B cell (primary cell): ENCODE results near the gene TEF. TPM values are rescaled to one million over a fixed set of nuclear protein-coding genes. Genes with fewer than 3 reads are reported as not detected.

Experiments used
- ATAC-seq: fragments of 200-7000 bp; cut with Tn5 transposase; one replicate; pipeline ENCODE4 v1.10.0; 2021; ENCODE audit warnings: low read depth, mild to moderate bottlenecking, moderate number of reproducible peaks, moderate library complexity
- CTCF ChIA-PET: fragments of 350-600 bp; sonication (Branson Sonifier 250); formaldehyde crosslinking; loops from one replicate; lab custom pipeline; 2021; ENCODE audit warnings: antibody characterized with exemption, inconsistent platforms; lab: Charles Lee
- POLR2A ChIA-PET: fragments of 350-600 bp; sonication (Branson Sonifier 250); formaldehyde crosslinking; loops from one replicate; lab custom pipeline; 2021; ENCODE audit warnings: antibody characterized with exemption; lab: Charles Lee
- DNase-seq: peaks from one replicate; pipeline ENCODE4 v3.0.0; 2013
- H2AFZ ChIP-seq: 2 replicates; pipeline ENCODE4 v1.6.1; 2012; ENCODE audit warnings: mild to moderate bottlenecking, low read depth, low read length; ENCODE audit not compliant: insufficient read depth, poor library complexity, severe bottlenecking
- H3K27ac ChIP-seq, 2 donors: 1 replicate in 1 of 2; 2 replicates in 1 of 2; pipeline ENCODE4 v1.5.1; 2012 to 2013; ENCODE audit warnings: low read length in 2 of 2, mild to moderate bottlenecking in 2 of 2, moderate library complexity in 1 of 2
- H3K27me3 ChIP-seq, 4 experiments: fragments of 200-600 bp in 1 of 4; sonication (generic) in 1 of 4; replicated peaks in 1 of 4; 1 replicate in 2 of 4; 2 replicates in 2 of 4; pipeline versions ENCODE4 v1.6.1 to v1.7.0; 2013 to 2016; ENCODE audit warnings: low read length in 3 of 4, mild to moderate bottlenecking in 2 of 4, mixed read lengths in 1 of 4, moderate library complexity in 1 of 4; ENCODE audit not compliant: insufficient read depth in 4 of 4, control insufficient read depth in 3 of 4; ENCODE audit errors: control extremely low read depth in 1 of 4
- H3K36me3 ChIP-seq, 2 experiments: replicated peaks in 1 of 2; 1 replicate in 1 of 2; 2 replicates in 1 of 2; pipeline versions ENCODE4 v1.6.1 to v1.7.1; 2013; ENCODE audit warnings: low read length in 1 of 2; ENCODE audit not compliant: insufficient read depth in 2 of 2, control insufficient read depth in 1 of 2; ENCODE audit errors: control extremely low read depth in 1 of 2, extremely low read depth in 1 of 2
- H3K4me1 ChIP-seq, 2 donors: fragments of 200-600 bp in 1 of 2; sonication (generic) in 1 of 2; 1 replicate in 1 of 2; 2 replicates in 1 of 2; pipeline versions ENCODE4 v1.5.1 to v1.6.1; 2013 to 2017; ENCODE audit warnings: low read length in 2 of 2; ENCODE audit not compliant: control insufficient read depth in 2 of 2, insufficient read depth in 2 of 2
- H3K4me2 ChIP-seq: replicated peaks from 2 replicates; pipeline ENCODE3; 2012; ENCODE audit warnings: mild to moderate bottlenecking, low read depth, low read length; ENCODE audit not compliant: poor library complexity, severe bottlenecking
- H3K4me3 ChIP-seq, 5 experiments: fragments of 200-600 bp in 1 of 5; sonication (generic) in 1 of 5; 1 replicate in 3 of 5; 2 replicates in 2 of 5; pipeline versions ENCODE4 v1.5.1 to v1.7.0; 2011 to 2016; ENCODE audit warnings: low read length in 4 of 5, mild to moderate bottlenecking in 4 of 5, low read depth in 2 of 5, control low read depth in 1 of 5, moderate library complexity in 1 of 5; ENCODE audit not compliant: insufficient read depth in 1 of 5; ENCODE audit errors: control extremely low read depth in 1 of 5, extremely low read depth in 1 of 5
- H3K79me2 ChIP-seq: fragments of 200-600 bp; sonication (generic); one replicate; pipeline ENCODE4 v1.6.0; 2016; ENCODE audit warnings: low read length; ENCODE audit not compliant: control insufficient read depth, insufficient read depth
- H3K9ac ChIP-seq: fragments of 200-600 bp; sonication (generic); 2 replicates; pipeline ENCODE4 v1.6.1; 2017; ENCODE audit warnings: mild to moderate bottlenecking, low read length, moderate library complexity
- H3K9me3 ChIP-seq, 3 donors: one replicate each; pipeline versions ENCODE4 v1.6.1 to v1.7.1; 2013; ENCODE audit warnings: low read length in 2 of 3; ENCODE audit not compliant: control insufficient read depth in 2 of 3, insufficient read depth in 1 of 3; ENCODE audit errors: control extremely low read depth in 1 of 3
- H4K20me1 ChIP-seq: 2 replicates; pipeline ENCODE4 v1.6.0; 2012; ENCODE audit warnings: mild to moderate bottlenecking, low read length; ENCODE audit not compliant: insufficient read depth, control insufficient read depth, poor library complexity, severe bottlenecking
- H3K27ac Mint-ChIP-seq: one replicate; pipeline ENCODE4 v1.8.0; 2021; ENCODE audit warnings: mixed read lengths
- H3K27me3 Mint-ChIP-seq: one replicate; pipeline ENCODE4 v1.8.0; 2021; ENCODE audit warnings: mixed read lengths
- H3K4me1 Mint-ChIP-seq: one replicate; pipeline ENCODE4 v1.8.0; 2021; ENCODE audit warnings: mixed read lengths
- H3K4me3 Mint-ChIP-seq: one replicate; pipeline ENCODE4 v1.8.0; 2021; ENCODE audit warnings: mixed read lengths
- H3K9me3 Mint-ChIP-seq: one replicate; pipeline ENCODE4 v1.8.0; 2022; ENCODE audit warnings: mixed read lengths; ENCODE audit not compliant: insufficient read depth
- EZH2 ChIP-seq: IDR thresholded peaks from 2 replicates; pipeline ENCODE4 v1.6.1; 2012; ENCODE audit warnings: borderline replicate concordance, low read depth, mild to moderate bottlenecking, moderate library complexity, low read length; ENCODE audit not compliant: insufficient read depth, poor library complexity, severe bottlenecking
- WGBS: methylation state at CpG from one replicate; pipeline ENCODE4 v1.1.5; 2013; ENCODE audit warnings: missing lambda C conversion rate; ENCODE audit not compliant: insufficient coverage; 5-methylcytosine and 5-hydroxymethylcytosine counted together
- intact Hi-C: fragments of 100-400 bp; cut with micrococcal nuclease; formaldehyde crosslinking; loops from one replicate; pipeline ENCODE4 v1.10.0; 2022
- polyA plus RNA-seq: library from polyadenylated mRNA; depleted of rRNA; stranded (reverse); fragments of >200 nt; gene quantifications from 2 replicates; pipeline ENCODE4 v1.2.3, GENCODE V29; 2012
- total RNA-seq, 2 donors: library from RNA; stranded (reverse); fragments of 120-200 nt in 1 of 2; gene quantifications; 1 replicate in 1 of 2; 2 replicates in 1 of 2; pipeline versions ENCODE4 v1.2.3 to v1.2.4, GENCODE V29; 2013 to 2022
- TF ChIP-seq, protein P1 (sequence below): fragments of 200-600 bp; IDR thresholded peaks from one replicate; pipeline ENCODE4 v1.8.0; 2022; ENCODE audit warnings: antibody characterized with exemption, mild to moderate bottlenecking

The TEF gene
- total and polyA plus RNA-seq, 2 donors (not counting 1 experiment from before 2014, with no cell fraction given) = 5.0 to 5.5 TPM

DNA sequence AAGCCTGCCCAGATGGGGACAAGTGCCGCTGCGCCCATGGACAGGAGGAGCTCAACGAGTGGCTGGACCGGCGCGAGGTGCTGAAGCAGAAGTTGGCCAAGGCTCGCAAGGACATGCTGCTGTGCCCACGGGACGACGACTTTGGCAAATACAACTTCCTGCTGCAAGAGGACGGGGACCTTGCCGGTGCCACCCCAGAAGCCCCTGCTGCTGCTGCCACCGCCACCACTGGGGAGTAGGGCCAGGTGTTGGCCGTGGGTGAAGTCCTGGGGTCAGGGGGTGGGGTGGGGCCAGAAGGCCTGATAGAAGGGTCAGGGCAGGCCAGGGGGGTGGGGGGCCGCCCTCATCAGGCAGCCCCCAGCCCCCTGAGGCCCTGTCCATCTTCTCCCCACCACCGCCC is 24.6 kb upstream of the TEF start:
- H3K27me3 ChIP-seq = no peaks in the 10 kb centered on the region
- no peaks in the 10 kb centered on the region for H4K20me1 ChIP-seq
- no peaks in the 10 kb centered on the region for H3K4me1 ChIP-seq
- H2AFZ ChIP-seq = no peak overlapping the region
- H3K27ac ChIP-seq = no peak overlapping the region
- no peak overlapping the region for H3K9ac ChIP-seq
- Mint-ChIP-seq H3K27me3 (no peaks in the 10 kb centered on the region), H3K4me3 (no peak overlapping the region), H3K27ac (no peak overlapping the region), H3K9me3 (no peaks in the 10 kb centered on the region), H3K4me1 (no peaks in the 10 kb centered on the region)
- TF ChIP-seq EZH2 = no peak
- TF ChIP-seq, protein P1, sequence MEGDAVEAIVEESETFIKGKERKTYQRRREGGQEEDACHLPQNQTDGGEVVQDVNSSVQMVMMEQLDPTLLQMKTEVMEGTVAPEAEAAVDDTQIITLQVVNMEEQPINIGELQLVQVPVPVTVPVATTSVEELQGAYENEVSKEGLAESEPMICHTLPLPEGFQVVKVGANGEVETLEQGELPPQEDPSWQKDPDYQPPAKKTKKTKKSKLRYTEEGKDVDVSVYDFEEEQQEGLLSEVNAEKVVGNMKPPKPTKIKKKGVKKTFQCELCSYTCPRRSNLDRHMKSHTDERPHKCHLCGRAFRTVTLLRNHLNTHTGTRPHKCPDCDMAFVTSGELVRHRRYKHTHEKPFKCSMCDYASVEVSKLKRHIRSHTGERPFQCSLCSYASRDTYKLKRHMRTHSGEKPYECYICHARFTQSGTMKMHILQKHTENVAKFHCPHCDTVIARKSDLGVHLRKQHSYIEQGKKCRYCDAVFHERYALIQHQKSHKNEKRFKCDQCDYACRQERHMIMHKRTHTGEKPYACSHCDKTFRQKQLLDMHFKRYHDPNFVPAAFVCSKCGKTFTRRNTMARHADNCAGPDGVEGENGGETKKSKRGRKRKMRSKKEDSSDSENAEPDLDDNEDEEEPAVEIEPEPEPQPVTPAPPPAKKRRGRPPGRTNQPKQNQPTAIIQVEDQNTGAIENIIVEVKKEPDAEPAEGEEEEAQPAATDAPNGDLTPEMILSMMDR = no peak
- no peaks in the 10 kb centered on the region for H3K9me3 ChIP-seq
- DNase-seq = no peak
- ChIA-PET POLR2A (interaction anchor here (0.7 kb wide), 2 partner anchors 15 to 25 kb away, joined by 4 to 5 read pairs; partner anchors contain the start of gene TEF), CTCF (no interaction called here)
- H3K4me2 ChIP-seq = no peak overlapping the region
- ATAC-seq = no peak
- 99% methylated on average over 14 of the region's 16 CpGs for WGBS
- intact Hi-C loops = no loop called here
- H3K79me2 ChIP-seq = no peaks in the 10 kb centered on the region
- H3K36me3 ChIP-seq = peaks cover 0 to 47% of the 10 kb centered on the region in 2 experiments
- H3K4me3 ChIP-seq = no peak overlapping the region

DNA sequence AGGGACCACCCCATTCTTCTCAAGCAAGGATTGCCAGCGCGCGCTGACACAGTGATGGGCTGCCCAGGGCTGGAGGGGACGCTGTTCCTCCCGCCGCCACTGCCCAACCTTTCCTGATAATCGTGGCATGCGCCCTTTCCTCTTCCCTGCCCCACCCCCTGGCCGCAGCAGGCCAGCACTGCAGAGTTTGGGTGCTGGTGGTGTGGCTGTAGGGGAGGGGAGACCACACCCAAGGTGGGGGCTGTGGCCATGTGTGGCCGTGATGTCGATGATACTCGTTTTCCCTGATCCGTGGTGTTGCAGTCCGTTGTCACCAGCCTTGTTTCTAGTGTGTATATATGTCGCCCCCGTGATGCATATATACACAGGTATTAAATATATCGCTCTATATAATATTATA is 22.8 kb upstream of the TEF start:
- no peaks in the 10 kb centered on the region for H3K79me2 ChIP-seq
- no peak overlapping the region for H3K9ac ChIP-seq
- Mint-ChIP-seq H3K27ac (no peak overlapping the region), H3K4me3 (no peak overlapping the region), H3K9me3 (no peaks in the 10 kb centered on the region), H3K27me3 (no peaks in the 10 kb centered on the region), H3K4me1 (no peaks in the 10 kb centered on the region)
- peaks cover 0 to 37% of the 10 kb centered on the region in 2 experiments for H3K36me3 ChIP-seq
- H3K4me3 ChIP-seq = no peak overlapping the region
- POLR2A ChIA-PET = interaction anchor here (1.0 kb wide), 1 partner anchor 23 kb away, joined by 8 read pairs; the partner anchor contains the start of gene TEF
- no peak overlapping the region for H2AFZ ChIP-seq
- intact Hi-C loops = no loop called here
- H3K4me2 ChIP-seq = no peak overlapping the region
- no peak overlapping the region for H3K27ac ChIP-seq
- H3K27me3 ChIP-seq = no peaks in the 10 kb centered on the region
- TF ChIP-seq, protein P1 = no peak
- TF ChIP-seq EZH2 = no peak
- no peaks in the 10 kb centered on the region for H4K20me1 ChIP-seq
- CTCF ChIA-PET = no interaction called here
- no peaks in the 10 kb centered on the region for H3K9me3 ChIP-seq
- DNase-seq (no peak), ATAC-seq (no peak)
- 95% methylated on average over 8 of the region's 17 CpGs for WGBS
- H3K4me1 ChIP-seq = no peaks in the 10 kb centered on the region
